IMR-90 (cell line): ENCODE measurements around the gene NEAT1. TPM values are rescaled to one million over a fixed set of nuclear protein-coding genes. Genes with fewer than 3 reads are reported as not detected.

ENCODE experiments used
- ATAC-seq: fragments of 200-7000 bp; cut with Tn5 transposase; 2 replicates; pipeline ENCODE4 v1.9.1; 2020; ENCODE audit warnings: low read depth, mild to moderate bottlenecking, moderate library complexity
- BruUV-seq: library from RNA; stranded (reverse); fragments of 400-500 nt; replicated peaks from 2 replicates; lab custom pipeline; 2021; lab: Mats Ljungman, UMichigan
- CTCF ChIA-PET: fragments of 300-600 bp; formaldehyde crosslinking; extraction: SDS; loops from one replicate; lab custom pipeline; 2021; ENCODE audit warnings: antibody characterized with exemption; lab: Yijun Ruan, JAX
- POLR2A ChIA-PET: fragments of 300-600 bp; sonication (Branson Sonifier 250); formaldehyde crosslinking; loops from one replicate; lab custom pipeline; 2022; ENCODE audit warnings: antibody characterized with exemption; ENCODE audit not compliant: unreplicated experiment; lab: Charles Lee
- DNase-seq: peaks from one replicate; pipeline ENCODE4 v3.0.0; 2013
- H2AFZ ChIP-seq: replicated peaks from 2 replicates; pipeline ENCODE3; 2013; ENCODE audit warnings: low read length, mild to moderate bottlenecking; ENCODE audit not compliant: poor library complexity
- H2AK5ac ChIP-seq: 2 replicates; pipeline ENCODE4 v1.6.1; 2013; ENCODE audit warnings: low read depth, low read length, inconsistent platforms
- H2AK9ac ChIP-seq: replicated peaks from 2 replicates; pipeline ENCODE3; 2013; ENCODE audit warnings: mild to moderate bottlenecking, low read depth, low read length, moderate library complexity; ENCODE audit not compliant: poor library complexity
- H2BK120ac ChIP-seq: 2 replicates; pipeline ENCODE4 v1.6.1; 2013; ENCODE audit warnings: low read depth, low read length, inconsistent platforms
- H2BK15ac ChIP-seq: 3 replicates; pipeline ENCODE4 v1.6.1; 2013; ENCODE audit warnings: low read depth, low read length, inconsistent platforms
- H2BK20ac ChIP-seq: 2 replicates; pipeline ENCODE4 v1.6.1; 2013; ENCODE audit warnings: low read depth, mild to moderate bottlenecking, inconsistent platforms, low read length, moderate library complexity
- H2BK5ac ChIP-seq: 2 replicates; pipeline ENCODE4 v1.6.1; 2013; ENCODE audit warnings: mild to moderate bottlenecking, low read depth, low read length, inconsistent platforms; ENCODE audit not compliant: poor library complexity, severe bottlenecking
- H3K14ac ChIP-seq: replicated peaks from 2 replicates; pipeline ENCODE4 v1.6.1; 2013; ENCODE audit warnings: low read depth, low read length, inconsistent platforms
- H3K18ac ChIP-seq: 2 replicates; pipeline ENCODE4 v1.6.1; 2013; ENCODE audit warnings: low read depth, low read length, control low read depth
- H3K23ac ChIP-seq: 2 replicates; pipeline ENCODE4 v1.6.1; 2013; ENCODE audit warnings: low read depth, low read length, inconsistent platforms
- H3K27ac ChIP-seq: 2 replicates; pipeline ENCODE4 v1.5.1; 2013; ENCODE audit warnings: mild to moderate bottlenecking, control low read depth, low read length; ENCODE audit not compliant: insufficient read depth
- H3K27me3 ChIP-seq: 2 replicates; pipeline ENCODE4 v1.6.1; 2013; ENCODE audit warnings: low read length; ENCODE audit not compliant: control insufficient read depth, insufficient read depth
- H3K36me3 ChIP-seq: 2 replicates; pipeline ENCODE4 v1.6.1; 2013; ENCODE audit warnings: low read length, mixed read lengths; ENCODE audit not compliant: control insufficient read depth, insufficient read depth
- H3K4ac ChIP-seq: 2 replicates; pipeline ENCODE4 v1.6.1; 2013; ENCODE audit warnings: low read depth, low read length, inconsistent platforms
- H3K4me1 ChIP-seq: 2 replicates; pipeline ENCODE4 v1.6.1; 2013; ENCODE audit warnings: low read length, mixed read lengths; ENCODE audit not compliant: control insufficient read depth, insufficient read depth
- H3K4me2 ChIP-seq: 2 replicates; pipeline ENCODE4 v1.6.1; 2013; ENCODE audit warnings: low read depth, mild to moderate bottlenecking, control low read depth, low read length, moderate library complexity
- H3K4me3 ChIP-seq: 2 replicates; pipeline ENCODE4 v1.5.1; 2013; ENCODE audit warnings: low read depth, mild to moderate bottlenecking, control low read depth, low read length, moderate library complexity; ENCODE audit not compliant: insufficient read depth
- H3K56ac ChIP-seq: 2 replicates; pipeline ENCODE4 v1.6.1; 2013; ENCODE audit warnings: low read length, inconsistent platforms; ENCODE audit not compliant: insufficient read depth; ENCODE audit errors: extremely low read depth
- H3K79me1 ChIP-seq, 2 experiments: 2 replicates each; pipeline ENCODE4 v1.6.1; 2013; ENCODE audit warnings: low read length in 2 of 2, inconsistent platforms in 1 of 2, low read depth in 1 of 2
- H3K9ac ChIP-seq: 2 replicates; pipeline ENCODE4 v1.6.1; 2013; ENCODE audit warnings: low read depth, low read length, control low read depth
- H3K9me1 ChIP-seq: 2 replicates; pipeline ENCODE4 v1.6.1; 2013; ENCODE audit warnings: low read length, inconsistent platforms; ENCODE audit not compliant: insufficient read depth
- H3K9me3 ChIP-seq: 2 replicates; pipeline ENCODE4 v1.6.1; 2013; ENCODE audit warnings: low read length; ENCODE audit not compliant: control insufficient read depth, insufficient read depth
- H4K20me1 ChIP-seq: 2 replicates; pipeline ENCODE4 v1.6.1; 2013; ENCODE audit warnings: low read length, inconsistent platforms; ENCODE audit not compliant: insufficient read depth
- H4K5ac ChIP-seq: 2 replicates; pipeline ENCODE4 v1.6.1; 2013; ENCODE audit warnings: mild to moderate bottlenecking, low read depth, low read length, control low read depth
- H4K8ac ChIP-seq, 2 experiments: 2 replicates each; pipeline ENCODE4 v1.6.1; 2013; ENCODE audit warnings: low read depth in 2 of 2, low read length in 2 of 2, control low read depth in 1 of 2, inconsistent platforms in 1 of 2
- H4K91ac ChIP-seq: 2 replicates; pipeline ENCODE4 v1.6.1; 2013; ENCODE audit warnings: low read depth, low read length, inconsistent platforms; ENCODE audit not compliant: insufficient read depth
- CHD1 ChIP-seq: IDR thresholded peaks from 2 replicates; pipeline ENCODE4 v1.6.1; 2012; ENCODE audit warnings: low read depth, low read length, improper control_type of control experiment
- CTCF ChIP-seq: conservative IDR thresholded peaks from 2 replicates; pipeline ENCODE4 v1.5.1; 2012; ENCODE audit warnings: mild to moderate bottlenecking, low read depth, low read length, improper control_type of control experiment
- MXI1 ChIP-seq: IDR thresholded peaks from 2 replicates; pipeline ENCODE4 v1.6.1; 2012; ENCODE audit warnings: low read depth, mild to moderate bottlenecking, low read length, moderate library complexity, borderline replicate concordance
- RAD21 ChIP-seq: IDR thresholded peaks from 2 replicates; pipeline ENCODE4 v1.6.1; 2012; ENCODE audit warnings: low read length, improper control_type of control experiment
- USF2 ChIP-seq: fragments of 150-350 bp; IDR thresholded peaks from 2 replicates; pipeline ENCODE4 v1.6.1; 2017; ENCODE audit warnings: mild to moderate bottlenecking, antibody characterized with exemption, low read length, low read depth
- WGBS, 2 experiments: methylation state at CpG; one replicate each; pipeline versions ENCODE4 v1.1.5 to v1.1.7; 2013; ENCODE audit warnings: missing lambda C conversion rate in 2 of 2; ENCODE audit not compliant: insufficient read length in 1 of 2; ENCODE audit errors: extremely low coverage in 2 of 2; 5-methylcytosine and 5-hydroxymethylcytosine counted together
- dilution Hi-C: fragments of 300-500 bp; cut with HindIII; formaldehyde crosslinking; loops from one replicate; pipeline ENCODE4 v1.14.3; 2018; ENCODE audit warnings: low sequenced_read_pairs; ENCODE audit not compliant: unreplicated experiment
- in situ Hi-C: fragments of 300-500 bp; cut with MboI; formaldehyde crosslinking; loops from 3 replicates; pipeline ENCODE4 v1.14.3; 2019; ENCODE audit warnings: low sequenced_read_pairs, inconsistent platforms, mixed read lengths
- intact Hi-C: fragments of 100-400 bp; cut with micrococcal nuclease; formaldehyde crosslinking; loops from 2 replicates; pipeline ENCODE4 v1.10.0; 2022
- polyA plus RNA-seq, 3 experiments: library from polyadenylated mRNA; depleted of rRNA; stranded (reverse); fragments of >200 nt; gene quantifications; 2 replicates each; pipeline ENCODE4 v1.2.3, GENCODE V29; 2012; ENCODE audit warnings: low replicate concordance in 1 of 3
- total RNA-seq: library from RNA; depleted of rRNA; stranded (reverse); fragments of >200 nt; gene quantifications from 2 replicates; pipeline ENCODE4 v1.2.3, GENCODE V29; 2012

NEAT1 gene
- total and polyA plus RNA-seq, 2 of the 4 experiments (the other 2 are of a cell fraction): 30.1 to 114 TPM

GRCh38 chr11:65468874-65469333 lies 46.3 kb downstream of the NEAT1 start:
- no peak overlapping the region for H2BK5ac ChIP-seq
- H3K27me3 ChIP-seq: no peaks in the 10 kb centered on the region
- no peak overlapping the region for H4K5ac ChIP-seq
- H3K36me3 ChIP-seq: no peaks in the 10 kb centered on the region
- peak overlapping the region; percentile 85 for H2AK9ac ChIP-seq
- no peak for DNase-seq
- ChIA-PET CTCF (no interaction called here), POLR2A (no interaction called here)
- H3K4ac ChIP-seq: peak overlapping the region; percentile 26
- H3K4me1 ChIP-seq: peaks cover 8% of the 10 kb centered on the region
- H3K18ac ChIP-seq: no peak overlapping the region
- no peaks in the 10 kb centered on the region; the same call in 1 of the 2 replicates for H4K20me1 ChIP-seq
- no peak overlapping the region for H3K4me3 ChIP-seq
- 0 out of 2 replicates have a peak overlapping the region, but pooled peaks have one; percentile 13 for H2AK5ac ChIP-seq
- no peak overlapping the region; the same call in 2 of the 3 replicates for H2BK15ac ChIP-seq
- peak overlapping the region; percentile 18; the same call in 1 of the 2 replicates for H4K91ac ChIP-seq
- H4K8ac ChIP-seq: no peak overlapping the region
- dilution Hi-C loops: no loop called here
- no peak for TF ChIP-seq USF2
- no peak for TF ChIP-seq CHD1
- TF ChIP-seq CTCF: peak; percentile 42
- TF ChIP-seq MXI1: no peak
- TF ChIP-seq RAD21: peak; percentile 32; the same call in 1 of the 2 replicates
- BruUV-seq: no TSS peak
- H2BK120ac ChIP-seq: no peak overlapping the region; the same call in 1 of the 2 replicates
- in situ Hi-C loops: no loop called here
- H3K23ac ChIP-seq: no peak overlapping the region
- no peak overlapping the region for H3K27ac ChIP-seq
- H3K9me3 ChIP-seq: no peaks in the 10 kb centered on the region
- H3K56ac ChIP-seq: no peak overlapping the region
- H3K14ac ChIP-seq: peak overlapping the region; percentile 6; the same call in 1 of the 2 replicates
- H3K9ac ChIP-seq: no peak overlapping the region
- peak overlapping the region; percentile 70 for H2AFZ ChIP-seq
- intact Hi-C loops: no loop called here
- H3K9me1 ChIP-seq: peaks cover 17% of the 10 kb centered on the region
- no peak for ATAC-seq
- H2BK20ac ChIP-seq: no peak overlapping the region
- no peak overlapping the region for H3K4me2 ChIP-seq
- 14% methylated on average over 1 of the region's 3 CpGs; no CpG with 5 or more reads in 1 of the 2 experiments for WGBS, 2 experiments
- peaks cover 0 to 45% of the 10 kb centered on the region in 2 experiments; a peak in 2 of 4 replicates for H3K79me1 ChIP-seq
